Ecto neural progenitor cell (in vitro differentiated cells): ENCODE measurements around the gene CNKSR3.

Experiments
- DNase-seq: peaks from one replicate; pipeline ENCODE4 v3.0.0-alpha.2; 2018; ENCODE audit warnings: low spot score

Gene CNKSR3

GRCh38 chr6:154478701-154479060 lies 31.8 kb downstream of the CNKSR3 start:
- no peak for DNase-seq

GRCh38 chr6:154478021-154478700 lies 32.3 kb downstream of the CNKSR3 start:
- DNase-seq, result no peak

GRCh38 chr6:154476494-154476893 lies 34.0 kb downstream of the CNKSR3 start:
- no peak for DNase-seq

GRCh38 chr6:154474648-154475428 lies 35.6 kb downstream of the CNKSR3 start:
- no peak for DNase-seq

- no peak for DNase-seq
These were observed 37.2 kb downstream of the CNKSR3 start for GRCh38 chr6:154473324-154473723.

GRCh38 chr6:154471609-154472362 lies 38.7 kb downstream of the CNKSR3 start:
- no peak for DNase-seq

- DNase-seq, result no peak
These were observed 41.1 kb downstream of the CNKSR3 start for GRCh38 chr6:154469306-154469935.

GRCh38 chr6:154468760-154469159 lies 41.7 kb downstream of the CNKSR3 start:
- DNase-seq, result no peak

GRCh38 chr6:154466971-154467679 lies 43.4 kb downstream of the CNKSR3 start:
- DNase-seq, result no peak

- DNase-seq, result no peak
These were observed 44.3 kb downstream of the CNKSR3 start for GRCh38 chr6:154466139-154466538.

- no peak for DNase-seq
These were observed 46.7 kb downstream of the CNKSR3 start for GRCh38 chr6:154463573-154464419.

- DNase-seq, result no peak
These were observed 48.1 kb downstream of the CNKSR3 start for GRCh38 chr6:154462425-154462824.

GRCh38 chr6:154461348-154461747 lies 49.1 kb downstream of the CNKSR3 start:
- DNase-seq, result no peak

- DNase-seq, result no peak
These were observed 50.0 kb downstream of the CNKSR3 start for GRCh38 chr6:154460306-154461071.

GRCh38 chr6:154459513-154459912 lies 51.0 kb downstream of the CNKSR3 start:
- DNase-seq, result no peak

GRCh38 chr6:154458565-154459470 lies 51.7 kb downstream of the CNKSR3 start:
- DNase-seq, result no peak

GRCh38 chr6:154457881-154458284 lies 52.6 kb downstream of the CNKSR3 start:
- no peak for DNase-seq

- DNase-seq, result no peak
These were observed 53.3 kb downstream of the CNKSR3 start for GRCh38 chr6:154457046-154457713.
